Panc1 (cell line): ENCODE measurements around the gene PKD1L1. TPM values are rescaled to one million over a fixed set of nuclear protein-coding genes. Genes with fewer than 3 reads are reported as not detected.

Source experiments
- ATAC-seq: fragments of 200-7000 bp; cut with Tn5 transposase; 2 replicates; pipeline ENCODE4 v1.9.1; 2020; ENCODE audit warnings: mild to moderate bottlenecking, moderate library complexity
- BruUV-seq: library from RNA; stranded (reverse); fragments of 400-500 nt; replicated peaks from 2 replicates; lab custom pipeline; 2021; lab: Mats Ljungman, UMichigan
- CTCF ChIA-PET: fragments of 300-600 bp; sonication (Branson Sonifier 250); formaldehyde crosslinking; loops from one replicate; lab custom pipeline; 2022; ENCODE audit warnings: antibody characterized with exemption; lab: Charles Lee
- POLR2A ChIA-PET: fragments of 300-600 bp; sonication (Branson Sonifier 250); formaldehyde crosslinking; loops from one replicate; lab custom pipeline; 2022; ENCODE audit warnings: antibody characterized with exemption; lab: Charles Lee
- DNase-seq: peaks from one replicate; pipeline ENCODE4 v3.0.0-alpha.2; 2010; ENCODE audit warnings: low read depth, low spot score
- H3K27ac ChIP-seq: 2 replicates; pipeline ENCODE4 v1.5.1; 2011; ENCODE audit warnings: mild to moderate bottlenecking, low read length, inconsistent platforms
- H3K27me3 ChIP-seq: fragments of 200-500 bp; sonication (Bioruptor generic); 2 replicates; pipeline ENCODE4 v1.6.0; 2014; ENCODE audit warnings: low read length, inconsistent platforms; ENCODE audit not compliant: control insufficient read depth, insufficient read depth
- H3K36me3 ChIP-seq: fragments of 200-500 bp; sonication (Bioruptor generic); 2 replicates; pipeline ENCODE4 v1.5.1; 2014; ENCODE audit warnings: inconsistent platforms, mild to moderate bottlenecking, low read length, moderate library complexity; ENCODE audit not compliant: control insufficient read depth, insufficient read depth
- H3K4me1 ChIP-seq: 2 replicates; pipeline ENCODE4 v1.5.1; 2011; ENCODE audit warnings: inconsistent platforms, mild to moderate bottlenecking, low read length, moderate library complexity; ENCODE audit not compliant: control insufficient read depth, insufficient read depth
- H3K4me3 ChIP-seq, 2 experiments: 2 replicates each; pipeline ENCODE4 v1.5.1; 2011 to 2012; ENCODE audit warnings: low read depth in 2 of 2, low read length in 2 of 2, mild to moderate bottlenecking in 2 of 2, inconsistent platforms in 1 of 2, moderate library complexity in 1 of 2
- H3K9me3 ChIP-seq: fragments of 200-500 bp; sonication (Bioruptor generic); 2 replicates; pipeline ENCODE4 v1.5.1; 2014; ENCODE audit warnings: low read depth, mild to moderate bottlenecking, inconsistent platforms, low read length, moderate library complexity; ENCODE audit not compliant: control insufficient read depth, insufficient read depth
- POLR2AphosphoS5 ChIP-seq: IDR thresholded peaks from 2 replicates; pipeline ENCODE4 v1.6.1; 2012; ENCODE audit warnings: mild to moderate bottlenecking, low read depth, low read length, moderate library complexity
- SIN3A ChIP-seq: IDR thresholded peaks from 2 replicates; pipeline ENCODE4 v1.6.1; 2012; ENCODE audit warnings: low read depth, mild to moderate bottlenecking, low read length, moderate library complexity, borderline replicate concordance; ENCODE audit not compliant: insufficient read depth
- TCF7L2 ChIP-seq: IDR thresholded peaks from 2 replicates; pipeline ENCODE4 v1.6.1; 2011; ENCODE audit warnings: mild to moderate bottlenecking, low read depth, low read length, inconsistent platforms
- in situ Hi-C: cut with HindIII; loops from 2 replicates; pipeline ENCODE4 v1.10.0; 2016; ENCODE audit warnings: low sequenced_read_pairs, low pct_unique_long_range_greater_than_20kb
- intact Hi-C: fragments of 100-400 bp; cut with micrococcal nuclease; formaldehyde crosslinking; loops from one replicate; pipeline ENCODE4 v1.10.0; 2022; ENCODE audit not compliant: unreplicated experiment
- total RNA-seq: library from RNA; stranded (reverse); gene quantifications from one replicate; pipeline ENCODE4 v1.2.1, GENCODE V29; 2021; ENCODE audit not compliant: unreplicated experiment
- TF ChIP-seq, protein P1 (sequence below): fragments of 450-650 bp; IDR thresholded peaks from 2 replicates; pipeline ENCODE4 v1.5.1; 2017; ENCODE audit warnings: mild to moderate bottlenecking
- TF ChIP-seq, protein P2 (sequence below), 2 experiments: IDR thresholded peaks; 2 replicates each; pipeline ENCODE4 v1.6.1; 2011 to 2012; ENCODE audit warnings: low read depth in 2 of 2, control low read depth in 1 of 2, low read length in 1 of 2, mild to moderate bottlenecking in 1 of 2, moderate library complexity in 1 of 2; ENCODE audit not compliant: insufficient read depth in 1 of 2

The PKD1L1 gene
- total RNA-seq, 1 experiment from 2014 or later: 2.2 TPM

DNA sequence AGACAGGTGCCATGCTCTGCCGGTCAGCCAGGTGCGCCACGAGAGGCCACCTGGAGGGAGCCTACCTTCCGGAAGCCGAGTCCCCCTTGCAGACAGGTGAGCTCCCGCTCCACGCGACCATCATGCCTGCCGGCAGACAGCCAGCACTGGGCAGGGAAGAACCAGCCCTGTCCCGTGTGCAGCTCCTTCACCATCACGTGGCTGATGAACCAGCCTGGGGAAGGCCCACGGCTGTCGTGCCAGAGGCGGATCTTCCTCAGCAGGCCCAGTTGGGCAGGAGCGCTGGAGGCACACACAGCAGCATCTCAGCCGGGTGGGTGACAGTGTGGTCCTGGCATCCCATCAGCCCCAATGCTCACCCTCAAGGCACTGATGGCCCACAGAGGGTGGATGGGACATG, 108.9 kb downstream of the PKD1L1 start:
- Histone ChIP-seq H3K27ac (peak overlapping the region; percentile 23; the same call in 1 of the 2 replicates), H3K9me3 (peaks cover 6% of the 10 kb centered on the region; the same call in 1 of the 2 replicates), H3K36me3 (no peaks in the 10 kb centered on the region), H3K4me3 (no peak overlapping the region), H3K27me3 (no peaks in the 10 kb centered on the region), H3K4me1 (no peaks in the 10 kb centered on the region)
- intact Hi-C loops (no loop called here), in situ Hi-C loops (no loop called here)
- POLR2A ChIA-PET: no interaction called here
- DNase-seq (no peak), ATAC-seq (no peak)
- CTCF ChIA-PET: no interaction called here
- no TSS peak for BruUV-seq
- TF ChIP-seq, protein P1, sequence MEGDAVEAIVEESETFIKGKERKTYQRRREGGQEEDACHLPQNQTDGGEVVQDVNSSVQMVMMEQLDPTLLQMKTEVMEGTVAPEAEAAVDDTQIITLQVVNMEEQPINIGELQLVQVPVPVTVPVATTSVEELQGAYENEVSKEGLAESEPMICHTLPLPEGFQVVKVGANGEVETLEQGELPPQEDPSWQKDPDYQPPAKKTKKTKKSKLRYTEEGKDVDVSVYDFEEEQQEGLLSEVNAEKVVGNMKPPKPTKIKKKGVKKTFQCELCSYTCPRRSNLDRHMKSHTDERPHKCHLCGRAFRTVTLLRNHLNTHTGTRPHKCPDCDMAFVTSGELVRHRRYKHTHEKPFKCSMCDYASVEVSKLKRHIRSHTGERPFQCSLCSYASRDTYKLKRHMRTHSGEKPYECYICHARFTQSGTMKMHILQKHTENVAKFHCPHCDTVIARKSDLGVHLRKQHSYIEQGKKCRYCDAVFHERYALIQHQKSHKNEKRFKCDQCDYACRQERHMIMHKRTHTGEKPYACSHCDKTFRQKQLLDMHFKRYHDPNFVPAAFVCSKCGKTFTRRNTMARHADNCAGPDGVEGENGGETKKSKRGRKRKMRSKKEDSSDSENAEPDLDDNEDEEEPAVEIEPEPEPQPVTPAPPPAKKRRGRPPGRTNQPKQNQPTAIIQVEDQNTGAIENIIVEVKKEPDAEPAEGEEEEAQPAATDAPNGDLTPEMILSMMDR: no peak
- no peak for TF ChIP-seq POLR2AphosphoS5
- no peak for TF ChIP-seq TCF7L2
- no peak for TF ChIP-seq SIN3A

DNA sequence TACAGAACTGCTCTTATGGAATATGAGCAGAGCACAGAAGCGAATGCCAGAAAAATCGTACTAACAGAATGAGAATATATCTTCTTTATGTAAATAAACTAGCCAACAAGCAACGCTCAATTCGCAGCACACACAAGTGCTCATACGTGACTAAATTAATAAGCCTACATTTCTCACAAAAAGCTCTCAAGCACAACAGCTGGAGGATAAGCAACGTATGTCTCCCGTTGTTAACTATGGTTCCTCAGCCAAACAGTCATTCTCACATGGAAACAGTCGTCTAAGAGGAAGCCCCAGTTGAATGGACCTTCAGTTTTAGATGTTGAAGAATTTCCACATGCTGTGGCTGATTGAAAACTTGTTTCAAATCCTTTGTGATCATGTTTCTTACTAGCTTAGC, 110.4 kb downstream of the PKD1L1 start:
- ChIA-PET CTCF (interaction anchor here (0.6 kb wide), 1 partner anchor 402 kb away, joined by 3 read pairs; no protein-coding TSS in a partner anchor), POLR2A (no interaction called here)
- BruUV-seq: no TSS peak
- Histone ChIP-seq H3K27me3 (no peaks in the 10 kb centered on the region), H3K4me1 (no peaks in the 10 kb centered on the region; the same call in 1 of the 2 replicates), H3K4me3 (no peak overlapping the region), H3K9me3 (no peaks in the 10 kb centered on the region), H3K27ac (peak overlapping the region; percentile 52; the same call in 1 of the 2 replicates), H3K36me3 (no peaks in the 10 kb centered on the region)
- no peak for ATAC-seq
- intact Hi-C loops: no loop called here
- DNase-seq: no peak
- TF ChIP-seq, protein P1: no peak
- no peak for TF ChIP-seq TCF7L2
- no peak for TF ChIP-seq POLR2AphosphoS5
- no peak for TF ChIP-seq SIN3A
- TF ChIP-seq, protein P2, sequence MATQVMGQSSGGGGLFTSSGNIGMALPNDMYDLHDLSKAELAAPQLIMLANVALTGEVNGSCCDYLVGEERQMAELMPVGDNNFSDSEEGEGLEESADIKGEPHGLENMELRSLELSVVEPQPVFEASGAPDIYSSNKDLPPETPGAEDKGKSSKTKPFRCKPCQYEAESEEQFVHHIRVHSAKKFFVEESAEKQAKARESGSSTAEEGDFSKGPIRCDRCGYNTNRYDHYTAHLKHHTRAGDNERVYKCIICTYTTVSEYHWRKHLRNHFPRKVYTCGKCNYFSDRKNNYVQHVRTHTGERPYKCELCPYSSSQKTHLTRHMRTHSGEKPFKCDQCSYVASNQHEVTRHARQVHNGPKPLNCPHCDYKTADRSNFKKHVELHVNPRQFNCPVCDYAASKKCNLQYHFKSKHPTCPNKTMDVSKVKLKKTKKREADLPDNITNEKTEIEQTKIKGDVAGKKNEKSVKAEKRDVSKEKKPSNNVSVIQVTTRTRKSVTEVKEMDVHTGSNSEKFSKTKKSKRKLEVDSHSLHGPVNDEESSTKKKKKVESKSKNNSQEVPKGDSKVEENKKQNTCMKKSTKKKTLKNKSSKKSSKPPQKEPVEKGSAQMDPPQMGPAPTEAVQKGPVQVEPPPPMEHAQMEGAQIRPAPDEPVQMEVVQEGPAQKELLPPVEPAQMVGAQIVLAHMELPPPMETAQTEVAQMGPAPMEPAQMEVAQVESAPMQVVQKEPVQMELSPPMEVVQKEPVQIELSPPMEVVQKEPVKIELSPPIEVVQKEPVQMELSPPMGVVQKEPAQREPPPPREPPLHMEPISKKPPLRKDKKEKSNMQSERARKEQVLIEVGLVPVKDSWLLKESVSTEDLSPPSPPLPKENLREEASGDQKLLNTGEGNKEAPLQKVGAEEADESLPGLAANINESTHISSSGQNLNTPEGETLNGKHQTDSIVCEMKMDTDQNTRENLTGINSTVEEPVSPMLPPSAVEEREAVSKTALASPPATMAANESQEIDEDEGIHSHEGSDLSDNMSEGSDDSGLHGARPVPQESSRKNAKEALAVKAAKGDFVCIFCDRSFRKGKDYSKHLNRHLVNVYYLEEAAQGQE (IDR thresholded peaks at IDR 0.05; ENCODE audit: insufficient read depth in 1 of 2, low read depth in 2 of 2, low read length in 1 of 2): no peak
- in situ Hi-C loops: no loop called here
